Activated effector memory CD4-positive, alpha-beta T cell treated with anti-CD3 and anti-CD28 coated beads, Interleukin-2, amount 50 U/mL, for 16 hours (primary cell): Measurements from ENCODE around the gene MAGEA8.
"Not testable (repeated sequence)": the region's sequence is repeated elsewhere in the genome, so short reads cannot be mapped to it uniquely, and the experiment has no call there.

Experiments used
- DNase-seq: peaks from one replicate; pipeline ENCODE4 v3.0.0-alpha.2; 2020

MAGEA8 gene

GRCh38 chrX:149881081-149881711 is at the start of gene MAGEA8:
TSS of gene MAGEA8 (plus strand) at chrX:149881183. CDS start at chrX:149884273, 3,090 bp downstream.
- no peak for DNase-seq

GRCh38 chrX:149831473-149831872 is 49.5 kb upstream of the MAGEA8 start:
- no peak for DNase-seq

GRCh38 chrX:149836728-149837127 is 44.3 kb upstream of the MAGEA8 start:
- not testable (repeated sequence) for DNase-seq

- no peak for DNase-seq
Measured at GRCh38 chrX:149837167-149837566, 43.8 kb upstream of the MAGEA8 start.

GRCh38 chrX:149837639-149838038 is 43.3 kb upstream of the MAGEA8 start:
- no peak for DNase-seq

- no peak for DNase-seq
Measured at GRCh38 chrX:149841929-149842328, 39.1 kb upstream of the MAGEA8 start.

GRCh38 chrX:149845385-149845784 is 35.6 kb upstream of the MAGEA8 start:
- DNase-seq, result no peak

- no peak for DNase-seq
Measured at GRCh38 chrX:149846789-149847188, 34.2 kb upstream of the MAGEA8 start.

- DNase-seq, result no peak
Measured at GRCh38 chrX:149848855-149849254, 32.1 kb upstream of the MAGEA8 start.

- DNase-seq, result no peak
Measured at GRCh38 chrX:149849787-149850186, 31.2 kb upstream of the MAGEA8 start.

GRCh38 chrX:149851864-149852263 is 29.1 kb upstream of the MAGEA8 start:
- DNase-seq, result no peak

GRCh38 chrX:149853925-149854324 is 27.1 kb upstream of the MAGEA8 start:
- DNase-seq, result no peak

GRCh38 chrX:149858592-149858991 is 22.4 kb upstream of the MAGEA8 start:
- DNase-seq, result no peak

- no peak for DNase-seq
Measured at GRCh38 chrX:149860445-149860844, 20.5 kb upstream of the MAGEA8 start.

GRCh38 chrX:149865390-149865789 is 15.6 kb upstream of the MAGEA8 start:
- DNase-seq, result no peak

GRCh38 chrX:149867488-149867887 is 13.5 kb upstream of the MAGEA8 start:
- DNase-seq, result no peak

- no peak for DNase-seq
Measured at GRCh38 chrX:149870840-149871239, 10.1 kb upstream of the MAGEA8 start.

- no peak for DNase-seq
Measured at GRCh38 chrX:149871433-149871832, 9.6 kb upstream of the MAGEA8 start.

GRCh38 chrX:149871940-149872339 is 9.0 kb upstream of the MAGEA8 start:
- DNase-seq, result peak; percentile 83

GRCh38 chrX:149877157-149877556 is 3.8 kb upstream of the MAGEA8 start:
- no peak for DNase-seq

- DNase-seq, result no peak
Measured at GRCh38 chrX:149877636-149878035, 3.3 kb upstream of the MAGEA8 start.

- not testable (repeated sequence) for DNase-seq
Measured at GRCh38 chrX:149890828-149891227, 9.8 kb downstream of the MAGEA8 start.

- no peak for DNase-seq
Measured at GRCh38 chrX:149898554-149898953, 17.6 kb downstream of the MAGEA8 start.

- no peak for DNase-seq
Measured at GRCh38 chrX:149903889-149904748, 23.1 kb downstream of the MAGEA8 start.
